NT2/D1 (cell line): ENCODE results near the gene ANTXR1.

Source experiments
- YY1 ChIP-seq: IDR thresholded peaks from 2 replicates; pipeline ENCODE4 v1.6.1; 2011; ENCODE audit not compliant: insufficient read length, insufficient read depth
- ZNF274 ChIP-seq: IDR thresholded peaks from 2 replicates; pipeline ENCODE4 v1.6.1; 2011; ENCODE audit warnings: mild to moderate bottlenecking, low read depth, low read length

DNA sequence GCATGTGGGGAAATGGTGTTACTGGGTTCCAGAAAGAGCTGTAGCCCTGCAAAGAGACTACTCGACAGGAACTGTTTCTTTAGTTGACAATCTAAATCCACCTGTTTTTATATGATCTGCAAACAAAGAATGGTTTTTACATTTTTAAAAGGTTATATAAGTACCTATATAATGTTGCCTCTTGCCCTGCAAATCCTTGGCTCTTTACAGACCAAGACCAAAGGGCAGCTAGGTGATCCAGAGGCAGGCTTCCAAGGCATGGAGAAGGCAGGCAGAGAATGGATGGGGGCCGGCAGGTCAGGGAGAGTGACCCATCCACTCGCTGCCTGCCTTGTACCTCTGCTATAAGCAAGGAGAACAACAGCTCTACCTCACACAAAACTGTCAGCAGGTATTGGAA lies 173.6 kb downstream of the ANTXR1 start:
- TF ChIP-seq YY1 (no peak), ZNF274 (no peak)
